CD8-positive, alpha-beta memory T cell (primary cell): Measurements from ENCODE around the gene PROKR1. TPM values are rescaled to one million over a fixed set of nuclear protein-coding genes. Genes with fewer than 3 reads are reported as not detected.

ENCODE experiments used
- CTCF ChIA-PET: fragments of 350-600 bp; sonication (Branson Sonifier 250); formaldehyde crosslinking; loops from one replicate; lab custom pipeline; 2021; ENCODE audit warnings: antibody characterized with exemption; lab: Charles Lee
- POLR2A ChIA-PET: fragments of 350-600 bp; sonication (Branson Sonifier 250); formaldehyde crosslinking; loops from one replicate; lab custom pipeline; 2021; ENCODE audit warnings: antibody characterized with exemption; lab: Charles Lee
- DNase-seq, 5 donors: peaks; one replicate each; pipeline versions ENCODE4 v3.0.0 to v3.0.0-alpha.2; 2020 to 2022; ENCODE audit warnings: mixed read lengths in 1 of 5
- H3K27ac ChIP-seq: one replicate; pipeline ENCODE4 v1.7.0; 2013; ENCODE audit warnings: low read depth, mild to moderate bottlenecking, low read length, moderate library complexity
- H3K27me3 ChIP-seq: 2 replicates; pipeline ENCODE4 v1.7.0; 2013; ENCODE audit warnings: low read length, mild to moderate bottlenecking; ENCODE audit not compliant: insufficient read depth, poor library complexity, severe bottlenecking
- H3K36me3 ChIP-seq: 2 replicates; pipeline ENCODE4 v1.7.0; 2013; ENCODE audit warnings: mild to moderate bottlenecking, low read length, moderate library complexity; ENCODE audit not compliant: insufficient read depth
- H3K4me1 ChIP-seq: 2 replicates; pipeline ENCODE4 v1.7.0; 2013; ENCODE audit warnings: mild to moderate bottlenecking, low read length, moderate library complexity; ENCODE audit not compliant: insufficient read depth
- H3K4me3 ChIP-seq: 2 replicates; pipeline ENCODE4 v1.7.0; 2013; ENCODE audit warnings: mild to moderate bottlenecking, low read length
- H3K9me3 ChIP-seq: 2 replicates; pipeline ENCODE4 v1.7.0; 2013; ENCODE audit warnings: mild to moderate bottlenecking, low read length
- H3K27ac Mint-ChIP-seq, 8 donors: one replicate each; pipeline ENCODE4 v1.8.0; 2020 to 2021; ENCODE audit warnings: mixed read lengths in 8 of 8, mild to moderate bottlenecking in 6 of 8, inconsistent platforms in 3 of 8, moderate library complexity in 3 of 8
- H3K27me3 Mint-ChIP-seq, 2 donors: one replicate each; pipeline ENCODE4 v1.8.0; 2020 to 2021; ENCODE audit warnings: mixed read lengths in 2 of 2, mild to moderate bottlenecking in 1 of 2, moderate library complexity in 1 of 2
- H3K36me3 Mint-ChIP-seq, 3 donors: one replicate each; pipeline ENCODE4 v1.8.0; 2020 to 2021; ENCODE audit warnings: mixed read lengths in 3 of 3, inconsistent platforms in 1 of 3, mild to moderate bottlenecking in 1 of 3
- H3K4me1 Mint-ChIP-seq, 3 donors: one replicate each; pipeline ENCODE4 v1.8.0; 2020 to 2021; ENCODE audit warnings: mixed read lengths in 3 of 3, inconsistent platforms in 1 of 3, mild to moderate bottlenecking in 1 of 3
- H3K4me3 Mint-ChIP-seq, 7 donors: one replicate each; pipeline ENCODE4 v1.8.0; 2020 to 2021; ENCODE audit warnings: mixed read lengths in 7 of 7, mild to moderate bottlenecking in 6 of 7, moderate library complexity in 4 of 7, inconsistent platforms in 2 of 7
- H3K9me3 Mint-ChIP-seq, 5 donors: one replicate each; pipeline ENCODE4 v1.8.0; 2020 to 2022; ENCODE audit warnings: mixed read lengths in 5 of 5, mild to moderate bottlenecking in 3 of 5, moderate library complexity in 2 of 5, inconsistent platforms in 1 of 5
- polyA plus RNA-seq: library from polyadenylated mRNA; unstranded; fragments of 300-500 nt; fragmentation: Illumina TruSeq; gene quantifications from one replicate; pipeline ENCODE4 v1.2.3, GENCODE V29; 2021
- total RNA-seq, 2 experiments: library from RNA; stranded (reverse); gene quantifications; one replicate each; pipeline ENCODE4 v1.2.3, GENCODE V29; 2021

The PROKR1 gene
- total and polyA plus RNA-seq, 3 experiments from 2014 or later = 0.09 TPM; not detected in 2

DNA sequence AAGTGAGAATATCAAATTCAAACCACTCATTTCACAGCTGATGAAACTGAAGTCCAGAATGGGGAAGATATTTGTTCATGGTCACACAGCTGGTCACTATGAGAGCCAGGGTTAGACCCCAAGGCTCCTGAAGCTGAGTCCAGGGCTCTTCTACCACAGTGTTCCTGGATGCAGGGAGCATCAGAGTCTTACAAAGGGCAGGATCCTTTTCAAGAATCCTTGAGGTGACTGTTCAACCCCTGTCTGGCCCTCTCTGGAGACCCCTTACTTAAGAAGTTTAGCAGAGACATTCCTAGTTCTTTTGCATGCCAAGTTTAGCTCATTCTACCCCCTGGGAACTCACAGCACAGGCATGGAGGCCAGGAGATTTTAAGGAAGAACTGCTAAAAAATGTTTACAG is 15.7 kb downstream of the PROKR1 start:
- Histone ChIP-seq H3K27ac (no peak overlapping the region), H3K4me3 (no peak overlapping the region), H3K27me3 (no peaks in the 10 kb centered on the region), H3K36me3 (no peaks in the 10 kb centered on the region), H3K4me1 (peaks cover 3% of the 10 kb centered on the region), H3K9me3 (no peaks in the 10 kb centered on the region)
- ChIA-PET CTCF (interaction anchor here (1.0 to 1.7 kb wide), 2 partner anchors 50 to 65 kb away, joined by 3 to 5 read pairs; no protein-coding TSS in a partner anchor), POLR2A (no interaction called here)
- peaks cover 3 to 4% (median 4%) of the 10 kb centered on the region in 3 donors for H3K4me1 Mint-ChIP-seq
- H3K27me3 Mint-ChIP-seq = peaks cover 10 to 41% of the 10 kb centered on the region in 2 donors
- H3K36me3 Mint-ChIP-seq = no peaks in the 10 kb centered on the region
- H3K9me3 Mint-ChIP-seq = no peaks in the 10 kb centered on the region
- no peak overlapping the region for H3K27ac Mint-ChIP-seq
- no peak overlapping the region for H3K4me3 Mint-ChIP-seq
- no peak for DNase-seq

- CTCF ChIA-PET = no interaction called here
- Mint-ChIP-seq H3K36me3 (peaks cover 0 to 4% (median 0%) of the 10 kb centered on the region in 3 donors), H3K9me3 (no peaks in the 10 kb centered on the region), H3K4me3 (no peak overlapping the region), H3K27me3 (peaks cover 10 to 52% of the 10 kb centered on the region in 2 donors), H3K27ac (peak overlapping the region in 1 of 8 donors; percentile 35), H3K4me1 (no peaks in the 10 kb centered on the region)
- POLR2A ChIA-PET = no interaction called here
- Histone ChIP-seq H3K36me3 (no peaks in the 10 kb centered on the region), H3K9me3 (no peaks in the 10 kb centered on the region), H3K27ac (no peak overlapping the region), H3K4me1 (no peaks in the 10 kb centered on the region), H3K4me3 (no peak overlapping the region), H3K27me3 (no peaks in the 10 kb centered on the region)
- no peak for DNase-seq
Measured at GRCh38 chr2:68660658-68661057, 17.3 kb downstream of the PROKR1 start.

- DNase-seq = no peak
- no peaks in the 10 kb centered on the region for H3K27me3 ChIP-seq
- Mint-ChIP-seq H3K4me3 (no peak overlapping the region), H3K27me3 (peaks cover 10 to 59% of the 10 kb centered on the region in 2 donors), H3K36me3 (peaks cover 0 to 8% (median 0%) of the 10 kb centered on the region in 3 donors), H3K4me1 (no peaks in the 10 kb centered on the region), H3K27ac (no peak overlapping the region), H3K9me3 (peaks cover 0 to 3% (median 0%) of the 10 kb centered on the region in 5 donors)
- CTCF ChIA-PET = no interaction called here
- H3K4me3 ChIP-seq = no peak overlapping the region
- no peaks in the 10 kb centered on the region for H3K9me3 ChIP-seq
- no peak overlapping the region for H3K27ac ChIP-seq
- H3K36me3 ChIP-seq = no peaks in the 10 kb centered on the region
- no peaks in the 10 kb centered on the region for H3K4me1 ChIP-seq
- POLR2A ChIA-PET = no interaction called here
Measured at GRCh38 chr2:68662466-68662865, 19.1 kb downstream of the PROKR1 start.

DNA sequence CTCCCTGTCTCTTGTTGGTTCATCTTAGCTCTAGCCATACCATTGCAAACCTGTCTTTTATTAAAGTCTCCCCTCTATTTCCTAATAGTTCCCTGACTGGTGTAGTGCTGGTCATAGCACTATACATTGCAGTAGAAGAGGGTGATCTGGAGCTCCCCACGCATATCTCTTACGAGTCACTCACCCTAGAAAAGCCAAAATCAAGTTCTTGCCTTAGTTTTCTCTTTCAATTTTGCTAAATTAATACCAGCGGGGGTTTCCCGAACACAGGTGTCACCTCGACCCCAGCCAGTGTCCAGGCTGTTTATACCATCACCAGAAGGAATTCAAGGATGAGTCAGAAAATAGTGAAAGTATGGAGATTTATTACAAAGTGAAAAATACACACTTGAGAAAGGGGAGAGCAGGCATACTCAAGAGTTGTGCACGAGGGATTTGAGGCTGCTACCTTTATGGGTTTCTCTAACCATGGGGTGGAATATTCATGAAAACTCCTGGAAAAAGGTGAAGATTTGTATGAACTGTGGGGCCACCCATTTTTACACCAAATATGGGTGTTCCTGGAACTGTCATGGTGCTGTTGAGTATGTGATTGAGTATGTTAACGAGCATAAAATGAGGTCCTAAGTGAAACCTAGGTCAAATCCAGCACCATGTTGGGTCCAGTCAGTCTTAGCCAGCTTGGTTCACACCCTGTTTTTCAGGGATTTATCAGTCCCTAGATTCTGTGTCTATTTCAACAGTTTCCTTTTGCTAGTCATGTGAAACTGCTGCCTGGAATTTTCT is 20.2 kb downstream of the PROKR1 start:
- H3K27me3 ChIP-seq = no peaks in the 10 kb centered on the region
- no peaks in the 10 kb centered on the region for H3K4me1 ChIP-seq
- POLR2A ChIA-PET = no interaction called here
- Mint-ChIP-seq H3K36me3 (peaks cover 0 to 8% (median 0%) of the 10 kb centered on the region in 3 donors), H3K27ac (peak overlapping the region in 1 of 8 donors; percentile 71), H3K27me3 (peaks cover 8 to 54% of the 10 kb centered on the region in 2 donors), H3K9me3 (peaks cover 0 to 3% (median 0%) of the 10 kb centered on the region in 5 donors), H3K4me1 (no peaks in the 10 kb centered on the region), H3K4me3 (no peak overlapping the region)
- H3K9me3 ChIP-seq = no peaks in the 10 kb centered on the region
- DNase-seq = no peak
- CTCF ChIA-PET = no interaction called here
- H3K36me3 ChIP-seq = no peaks in the 10 kb centered on the region
- H3K27ac ChIP-seq = no peak overlapping the region
- H3K4me3 ChIP-seq = no peak overlapping the region

DNA sequence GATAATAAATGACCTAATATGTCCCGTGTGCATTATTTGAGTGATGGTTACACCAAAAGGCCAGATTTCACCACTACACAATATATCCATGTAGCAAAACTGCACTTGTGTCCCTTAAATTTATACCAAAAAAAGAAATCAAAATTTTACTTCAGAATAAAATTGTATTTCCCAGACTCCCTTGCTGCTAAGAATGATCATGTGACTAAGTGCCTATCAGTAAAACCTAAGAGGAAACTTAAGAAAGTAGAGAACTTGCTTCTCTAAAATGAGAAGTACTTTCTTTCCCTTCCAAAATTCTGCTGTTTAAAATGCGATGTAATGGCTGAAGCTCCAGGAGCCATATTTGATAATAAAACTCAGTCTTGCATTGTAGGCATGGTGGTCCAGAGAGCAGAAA is 24.0 kb downstream of the PROKR1 start:
- DNase-seq = no peak
- Mint-ChIP-seq H3K4me3 (no peak overlapping the region), H3K27ac (no peak overlapping the region), H3K4me1 (no peaks in the 10 kb centered on the region), H3K27me3 (peaks cover 13 to 53% of the 10 kb centered on the region in 2 donors), H3K36me3 (peaks cover 0 to 8% (median 0%) of the 10 kb centered on the region in 3 donors), H3K9me3 (peaks cover 0 to 3% (median 0%) of the 10 kb centered on the region in 5 donors)
- Histone ChIP-seq H3K9me3 (no peaks in the 10 kb centered on the region), H3K4me3 (no peak overlapping the region), H3K4me1 (no peaks in the 10 kb centered on the region), H3K27ac (no peak overlapping the region), H3K36me3 (no peaks in the 10 kb centered on the region), H3K27me3 (no peaks in the 10 kb centered on the region)
- POLR2A ChIA-PET = no interaction called here
- CTCF ChIA-PET = no interaction called here

DNA sequence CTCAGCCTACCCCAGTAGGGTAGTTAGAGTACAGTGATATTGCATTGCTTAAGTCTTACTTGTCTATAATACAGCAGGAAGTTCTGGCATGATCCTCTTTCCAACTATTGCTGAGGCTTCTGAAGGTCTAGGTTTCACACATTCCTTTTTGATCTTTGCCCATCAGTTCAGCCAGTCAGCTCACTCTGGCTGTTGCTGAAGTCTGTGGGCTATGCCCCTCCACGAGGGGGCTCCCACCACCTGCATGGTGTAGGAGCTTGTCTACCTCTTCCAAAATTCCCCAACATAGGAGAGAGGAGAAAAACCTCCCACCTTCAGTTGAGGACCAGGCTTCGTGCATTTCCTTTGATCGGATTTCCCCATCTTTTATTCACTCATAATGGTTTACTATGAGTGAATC is 26.3 kb downstream of the PROKR1 start:
- no peaks in the 10 kb centered on the region for H3K27me3 ChIP-seq
- no peak overlapping the region for H3K27ac ChIP-seq
- DNase-seq = no peak
- no peaks in the 10 kb centered on the region for H3K4me1 ChIP-seq
- ChIA-PET POLR2A (no interaction called here), CTCF (no interaction called here)
- H3K36me3 ChIP-seq = no peaks in the 10 kb centered on the region
- Mint-ChIP-seq H3K4me3 (no peak overlapping the region), H3K4me1 (no peaks in the 10 kb centered on the region), H3K36me3 (peaks cover 0 to 8% (median 0%) of the 10 kb centered on the region in 3 donors), H3K9me3 (peaks cover 0 to 5% (median 0%) of the 10 kb centered on the region in 5 donors), H3K27me3 (peaks cover 9 to 36% of the 10 kb centered on the region in 2 donors), H3K27ac (no peak overlapping the region)
- H3K4me3 ChIP-seq = no peak overlapping the region
- H3K9me3 ChIP-seq = no peaks in the 10 kb centered on the region

- Histone ChIP-seq H3K4me3 (no peak overlapping the region), H3K9me3 (no peaks in the 10 kb centered on the region), H3K27ac (no peak overlapping the region), H3K36me3 (no peaks in the 10 kb centered on the region), H3K27me3 (no peaks in the 10 kb centered on the region), H3K4me1 (no peaks in the 10 kb centered on the region)
- Mint-ChIP-seq H3K36me3 (peaks cover 0 to 21% (median 0%) of the 10 kb centered on the region in 3 donors), H3K9me3 (peaks cover 9 to 15% (median 11%) of the 10 kb centered on the region in 5 donors), H3K27ac (no peak overlapping the region), H3K4me1 (no peaks in the 10 kb centered on the region), H3K27me3 (peaks cover 15 to 32% of the 10 kb centered on the region in 2 donors), H3K4me3 (no peak overlapping the region)
- POLR2A ChIA-PET = no interaction called here
- CTCF ChIA-PET = no interaction called here
- DNase-seq = no peak
Measured at GRCh38 chr2:68671961-68672360, 28.6 kb downstream of the PROKR1 start.

DNA sequence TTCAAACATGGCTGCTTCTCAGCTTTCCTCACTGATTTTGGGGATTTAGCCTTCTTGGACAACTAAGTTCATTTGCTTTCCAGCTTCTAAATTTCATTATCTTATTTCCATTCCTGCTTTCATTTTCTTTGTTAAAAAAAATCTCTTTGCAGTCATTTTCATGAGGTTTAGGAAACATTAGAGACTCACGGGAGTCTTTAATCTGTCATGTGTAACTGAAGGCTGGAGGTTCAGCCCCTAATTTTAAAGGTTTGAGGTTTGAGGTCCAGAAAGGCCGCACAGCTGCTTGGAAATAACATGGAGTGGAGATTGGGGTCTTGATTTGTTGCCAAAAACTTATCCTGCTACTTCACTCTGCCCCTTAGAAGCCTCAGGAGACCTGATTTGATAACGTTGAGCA is 30.3 kb downstream of the PROKR1 start:
- Mint-ChIP-seq H3K4me1 (no peaks in the 10 kb centered on the region), H3K36me3 (peaks cover 0 to 19% (median 0%) of the 10 kb centered on the region in 3 donors), H3K27me3 (peaks cover 15 to 27% of the 10 kb centered on the region in 2 donors), H3K4me3 (no peak overlapping the region), H3K9me3 (peaks cover 9 to 16% (median 14%) of the 10 kb centered on the region in 5 donors), H3K27ac (no peak overlapping the region)
- Histone ChIP-seq H3K36me3 (no peaks in the 10 kb centered on the region), H3K9me3 (no peaks in the 10 kb centered on the region), H3K27ac (no peak overlapping the region), H3K4me1 (no peaks in the 10 kb centered on the region), H3K27me3 (no peaks in the 10 kb centered on the region), H3K4me3 (no peak overlapping the region)
- ChIA-PET CTCF (no interaction called here), POLR2A (no interaction called here)
- DNase-seq = no peak
